EH (cell line): Measurements from ENCODE around the gene CLDN24.
"Not testable (repeated sequence)": the region's sequence is repeated elsewhere in the genome, so short reads cannot be mapped to it uniquely, and the experiment has no call there.

ENCODE experiments used
- DNase-seq: peaks from one replicate; pipeline ENCODE4 v3.0.0-alpha.2; 2015; ENCODE audit warnings: low read depth

Gene CLDN24

GRCh38 chr4:183347146-183347545 lies 24.9 kb upstream of the CLDN24 start:
- DNase-seq = no peak

- DNase-seq = no peak
These were observed 23.0 kb upstream of the CLDN24 start for GRCh38 chr4:183345261-183345660.

- no peak for DNase-seq
These were observed 22.5 kb upstream of the CLDN24 start for GRCh38 chr4:183344523-183345255.

- DNase-seq = no peak
These were observed 21.5 kb upstream of the CLDN24 start for GRCh38 chr4:183343730-183344129.

GRCh38 chr4:183342541-183343533 lies 20.6 kb upstream of the CLDN24 start:
- DNase-seq = no peak

- DNase-seq = no peak
These were observed 15.6 kb upstream of the CLDN24 start for GRCh38 chr4:183337833-183338232.

GRCh38 chr4:183337349-183337748 lies 15.1 kb upstream of the CLDN24 start:
- no peak for DNase-seq

- peak; percentile 96 for DNase-seq
These were observed 13.2 kb upstream of the CLDN24 start for GRCh38 chr4:183335369-183335940.

- peak; percentile 47 for DNase-seq
These were observed 11.8 kb upstream of the CLDN24 start for GRCh38 chr4:183333983-183334382.

GRCh38 chr4:183333202-183333601 lies 11.0 kb upstream of the CLDN24 start:
- DNase-seq = no peak

- no peak for DNase-seq
These were observed 10.2 kb upstream of the CLDN24 start for GRCh38 chr4:183332447-183332846.

GRCh38 chr4:183330841-183331240 lies 8.6 kb upstream of the CLDN24 start:
- no peak for DNase-seq

GRCh38 chr4:183329954-183330742 lies 7.9 kb upstream of the CLDN24 start:
- DNase-seq = no peak

- no peak for DNase-seq
These were observed 7.0 kb upstream of the CLDN24 start for GRCh38 chr4:183329244-183329643.

GRCh38 chr4:183328832-183329231 lies 6.6 kb upstream of the CLDN24 start:
- DNase-seq = peak; percentile 67

GRCh38 chr4:183327827-183328226 lies 5.6 kb upstream of the CLDN24 start:
- DNase-seq = no peak

GRCh38 chr4:183326853-183327252 lies 4.6 kb upstream of the CLDN24 start:
- DNase-seq = peak; percentile 58

- not testable (repeated sequence) for DNase-seq
These were observed 4.2 kb upstream of the CLDN24 start for GRCh38 chr4:183326387-183326786.

- no peak for DNase-seq
These were observed 2.4 kb upstream of the CLDN24 start for GRCh38 chr4:183324619-183325018.

- DNase-seq = not testable (repeated sequence)
These were observed 1.8 kb upstream of the CLDN24 start for GRCh38 chr4:183324056-183324455.

- DNase-seq = no peak
These were observed 1.1 kb upstream of the CLDN24 start for GRCh38 chr4:183323295-183323694.

- DNase-seq = no peak
These were observed 710 bp downstream of the CLDN24 start for GRCh38 chr4:183321516-183321915.
